HepG2 (cell line): ENCODE results near the gene PAIP2. TPM values are rescaled to one million over a fixed set of nuclear protein-coding genes. Genes with fewer than 3 reads are reported as not detected.

ENCODE experiments used
- ARID2 ChIP-seq: sonication (generic); formaldehyde crosslinking; IDR thresholded peaks from 2 replicates; pipeline ENCODE4 v1.8.1; 2022; ENCODE audit warnings: mild to moderate bottlenecking, missing genetic modification reagents, borderline replicate concordance
- CBX1 ChIP-seq: IDR thresholded peaks from one replicate; pipeline ENCODE4 v1.6.1; 2016; ENCODE audit warnings: antibody characterized with exemption, low read depth
- FOSL1 ChIP-seq: sonication (generic); formaldehyde crosslinking; IDR thresholded peaks from 2 replicates; pipeline ENCODE4 v1.9.0; 2021; ENCODE audit warnings: missing genetic modification reagents, borderline replicate concordance
- HDAC6 ChIP-seq: fragments of 200-600 bp; sonication (generic); IDR thresholded peaks from 2 replicates; pipeline ENCODE4 v1.7.0; 2017; ENCODE audit warnings: mild to moderate bottlenecking, antibody characterized with exemption, low read length, low read depth
- HMG20A ChIP-seq: IDR thresholded peaks from 2 replicates; pipeline ENCODE4 v1.6.1; 2016; ENCODE audit warnings: borderline replicate concordance
- KAT8 ChIP-seq: IDR thresholded peaks from 2 replicates; pipeline ENCODE4 v1.6.1; 2016; ENCODE audit warnings: missing genetic modification reagents, missing compliant biosample characterization
- MED1 ChIP-seq: sonication (generic); formaldehyde crosslinking; IDR thresholded peaks from 2 replicates; pipeline ENCODE4 v1.4.0; 2020; ENCODE audit warnings: missing genetic modification reagents
- NFKB2 ChIP-seq: sonication (generic); formaldehyde crosslinking; IDR thresholded peaks from 2 replicates; pipeline ENCODE4 v1.4.0; 2020; ENCODE audit warnings: missing genetic modification reagents, borderline replicate concordance
- PHF5A ChIP-seq: IDR thresholded peaks from one replicate; pipeline ENCODE4 v1.6.1; 2018; ENCODE audit warnings: low read depth, missing genetic modification reagents; ENCODE audit not compliant: unreplicated experiment
- PRMT3 ChIP-seq: sonication (generic); formaldehyde crosslinking; IDR thresholded peaks from 2 replicates; pipeline ENCODE4 v1.8.1; 2022; ENCODE audit warnings: low read depth, mild to moderate bottlenecking, moderate library complexity, missing genetic modification reagents, borderline replicate concordance
- REPIN1 ChIP-seq: sonication (generic); formaldehyde crosslinking; IDR thresholded peaks from 2 replicates; pipeline ENCODE4 v1.8.0; 2022; ENCODE audit warnings: missing genetic modification reagents, low read depth, mild to moderate bottlenecking, borderline replicate concordance
- TSC22D2 ChIP-seq: sonication (generic); formaldehyde crosslinking; IDR thresholded peaks from 2 replicates; pipeline ENCODE4 v1.5.1; 2020; ENCODE audit warnings: missing genetic modification reagents, mild to moderate bottlenecking, borderline replicate concordance
- ZFP36 ChIP-seq: fragments of 150-350 bp; IDR thresholded peaks from 2 replicates; pipeline ENCODE4 v1.6.1; 2018; ENCODE audit warnings: borderline replicate concordance, low read length, low read depth; ENCODE audit not compliant: partially characterized antibody
- ZFP36L1 ChIP-seq: sonication (generic); formaldehyde crosslinking; IDR thresholded peaks from 2 replicates; pipeline ENCODE4 v1.8.0; 2022; ENCODE audit warnings: mild to moderate bottlenecking, missing genetic modification reagents, moderate library complexity
- ZNF10 ChIP-seq: sonication (generic); formaldehyde crosslinking; IDR thresholded peaks from 2 replicates; pipeline ENCODE4 v1.4.0; 2020; ENCODE audit warnings: mild to moderate bottlenecking, low read depth, missing genetic modification reagents, borderline replicate concordance
- ZNF431 ChIP-seq: sonication (generic); formaldehyde crosslinking; IDR thresholded peaks from 2 replicates; pipeline ENCODE4 v1.9.0; 2022; ENCODE audit warnings: missing genetic modification reagents, low read depth, mild to moderate bottlenecking, borderline replicate concordance
- ZNF432 ChIP-seq: sonication (generic); formaldehyde crosslinking; IDR thresholded peaks from 2 replicates; pipeline ENCODE4 v1.5.0; 2020; ENCODE audit warnings: missing genetic modification reagents, mild to moderate bottlenecking, borderline replicate concordance
- ZNF530 ChIP-seq: sonication (generic); formaldehyde crosslinking; IDR thresholded peaks from 2 replicates; pipeline ENCODE4 v1.5.0; 2020; ENCODE audit warnings: low read depth, mild to moderate bottlenecking, missing genetic modification reagents
- ZNF605 ChIP-seq: sonication (generic); formaldehyde crosslinking; IDR thresholded peaks from 2 replicates; pipeline ENCODE4 v1.8.0; 2022; ENCODE audit warnings: mild to moderate bottlenecking, missing genetic modification reagents
- ZNF724P ChIP-seq: sonication (generic); formaldehyde crosslinking; IDR thresholded peaks from 2 replicates; pipeline ENCODE4 v1.8.0; 2022; ENCODE audit warnings: missing genetic modification reagents, borderline replicate concordance
- ZNF746 ChIP-seq: sonication (generic); formaldehyde crosslinking; IDR thresholded peaks from 2 replicates; pipeline ENCODE4 v1.8.0; 2022; ENCODE audit warnings: mild to moderate bottlenecking, missing genetic modification reagents
- ZSCAN21 ChIP-seq: sonication (generic); formaldehyde crosslinking; IDR thresholded peaks from 2 replicates; pipeline ENCODE4 v1.8.0; 2022; ENCODE audit warnings: mild to moderate bottlenecking, missing genetic modification reagents, moderate library complexity, borderline replicate concordance
- polyA plus RNA-seq, 8 experiments: library from polyadenylated mRNA; depleted of rRNA in 3 of 8; stranded (reverse) in 7 of 8; unstranded in 1 of 8; fragments of >200 nt; fragmentation: Illumina TruSeq in 4 of 8; extraction: Trizol in 4 of 8; gene quantifications; 2 replicates each; pipeline versions ENCODE4 v1.2.1 to v1.2.3, GENCODE V29; 2011 to 2016; ENCODE audit warnings: low read depth in 4 of 8, missing spikeins in 1 of 8, mixed read lengths in 1 of 8; ENCODE audit not compliant: insufficient read depth in 1 of 8
- total RNA-seq, 5 experiments: library from RNA; depleted of rRNA; stranded (reverse); fragments of >200 nt; fragmentation: Illumina TruSeq; extraction: Trizol; gene quantifications; 2 replicates each; pipeline ENCODE4 v1.2.3, GENCODE V29; 2016; ENCODE audit warnings: low read depth in 1 of 5
- TF ChIP-seq, protein P1 (sequence below): sonication (generic); formaldehyde crosslinking; IDR thresholded peaks from 2 replicates; pipeline ENCODE4 v1.5.1; 2020; ENCODE audit warnings: missing genetic modification reagents, mild to moderate bottlenecking, borderline replicate concordance
- TF ChIP-seq, protein P2 (sequence below): IDR thresholded peaks from 2 replicates; pipeline ENCODE4 v1.6.1; 2016; ENCODE audit warnings: missing compliant biosample characterization, missing genetic modification reagents, borderline replicate concordance
- TF ChIP-seq, protein P3 (sequence below): sonication (generic); formaldehyde crosslinking; IDR thresholded peaks from 2 replicates; pipeline ENCODE4 v1.4.0; 2020; ENCODE audit warnings: missing genetic modification reagents

The PAIP2 gene
- total and polyA plus RNA-seq, 2 of the 13 experiments (the other 11 are each of a cell fraction or from before 2014, with no cell fraction given): 61.5 to 76.3 TPM

DNA sequence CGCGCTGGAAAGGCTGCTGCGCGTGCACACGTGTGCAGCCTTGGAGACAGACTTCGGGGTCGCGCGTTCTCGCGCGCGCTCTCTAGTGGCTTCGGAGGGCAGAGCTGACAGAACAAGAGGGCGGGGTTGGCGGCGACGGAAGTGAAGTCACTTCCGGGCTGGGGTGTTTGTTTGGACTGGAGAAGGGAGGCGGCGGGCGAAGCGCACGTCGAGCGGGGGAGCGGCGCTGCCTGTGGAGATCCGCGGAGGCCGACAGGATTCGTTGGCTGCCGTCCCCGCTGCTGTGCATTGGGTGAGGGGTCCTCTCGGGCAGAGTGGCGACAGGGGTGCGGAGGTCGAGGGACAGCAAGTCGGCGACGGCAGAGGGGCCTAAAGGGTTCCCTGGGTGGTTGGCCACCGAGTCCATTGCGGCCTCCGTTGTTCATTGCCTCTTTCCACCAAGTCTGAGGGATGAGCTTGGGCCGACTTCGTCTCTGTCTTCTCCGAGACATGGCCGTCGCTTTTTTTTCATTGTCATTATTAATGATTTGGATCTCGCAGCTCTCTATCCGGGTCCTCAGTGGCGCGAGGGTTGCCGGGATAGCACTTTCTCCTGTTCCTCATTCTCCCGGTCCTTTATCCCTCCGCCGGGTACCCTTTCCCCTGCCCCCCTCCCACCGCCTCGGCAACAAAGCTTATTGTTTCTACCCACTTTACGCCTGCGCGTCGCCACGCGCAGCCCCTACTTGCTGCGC, at the start of gene PAIP2 (continued):
- TF ChIP-seq, protein P1, sequence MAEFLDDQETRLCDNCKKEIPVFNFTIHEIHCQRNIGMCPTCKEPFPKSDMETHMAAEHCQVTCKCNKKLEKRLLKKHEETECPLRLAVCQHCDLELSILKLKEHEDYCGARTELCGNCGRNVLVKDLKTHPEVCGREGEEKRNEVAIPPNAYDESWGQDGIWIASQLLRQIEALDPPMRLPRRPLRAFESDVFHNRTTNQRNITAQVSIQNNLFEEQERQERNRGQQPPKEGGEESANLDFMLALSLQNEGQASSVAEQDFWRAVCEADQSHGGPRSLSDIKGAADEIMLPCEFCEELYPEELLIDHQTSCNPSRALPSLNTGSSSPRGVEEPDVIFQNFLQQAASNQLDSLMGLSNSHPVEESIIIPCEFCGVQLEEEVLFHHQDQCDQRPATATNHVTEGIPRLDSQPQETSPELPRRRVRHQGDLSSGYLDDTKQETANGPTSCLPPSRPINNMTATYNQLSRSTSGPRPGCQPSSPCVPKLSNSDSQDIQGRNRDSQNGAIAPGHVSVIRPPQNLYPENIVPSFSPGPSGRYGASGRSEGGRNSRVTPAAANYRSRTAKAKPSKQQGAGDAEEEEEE (CRISPR knock-in tag): no peak
- no peak for TF ChIP-seq HDAC6
- TF ChIP-seq, protein P2, sequence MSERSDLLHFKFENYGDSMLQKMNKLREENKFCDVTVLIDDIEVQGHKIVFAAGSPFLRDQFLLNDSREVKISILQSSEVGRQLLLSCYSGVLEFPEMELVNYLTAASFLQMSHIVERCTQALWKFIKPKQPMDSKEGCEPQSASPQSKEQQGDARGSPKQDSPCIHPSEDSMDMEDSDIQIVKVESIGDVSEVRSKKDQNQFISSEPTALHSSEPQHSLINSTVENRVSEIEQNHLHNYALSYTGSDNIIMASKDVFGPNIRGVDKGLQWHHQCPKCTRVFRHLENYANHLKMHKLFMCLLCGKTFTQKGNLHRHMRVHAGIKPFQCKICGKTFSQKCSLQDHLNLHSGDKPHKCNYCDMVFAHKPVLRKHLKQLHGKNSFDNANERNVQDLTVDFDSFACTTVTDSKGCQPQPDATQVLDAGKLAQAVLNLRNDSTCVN: peak; percentile 47; the same call in 1 of the 2 replicates
- peak; percentile 89 for TF ChIP-seq KAT8 (CRISPR knock-in tag)
- no peak for TF ChIP-seq CBX1
- no peak for TF ChIP-seq ZNF10 (CRISPR knock-in tag)
- no peak for TF ChIP-seq ZNF746 (CRISPR knock-in tag)
- no peak for TF ChIP-seq ZFP36
- no peak for TF ChIP-seq ZNF530 (CRISPR knock-in tag)
- peak; percentile 85 for TF ChIP-seq MED1 (CRISPR knock-in tag)
- TF ChIP-seq, protein P3, sequence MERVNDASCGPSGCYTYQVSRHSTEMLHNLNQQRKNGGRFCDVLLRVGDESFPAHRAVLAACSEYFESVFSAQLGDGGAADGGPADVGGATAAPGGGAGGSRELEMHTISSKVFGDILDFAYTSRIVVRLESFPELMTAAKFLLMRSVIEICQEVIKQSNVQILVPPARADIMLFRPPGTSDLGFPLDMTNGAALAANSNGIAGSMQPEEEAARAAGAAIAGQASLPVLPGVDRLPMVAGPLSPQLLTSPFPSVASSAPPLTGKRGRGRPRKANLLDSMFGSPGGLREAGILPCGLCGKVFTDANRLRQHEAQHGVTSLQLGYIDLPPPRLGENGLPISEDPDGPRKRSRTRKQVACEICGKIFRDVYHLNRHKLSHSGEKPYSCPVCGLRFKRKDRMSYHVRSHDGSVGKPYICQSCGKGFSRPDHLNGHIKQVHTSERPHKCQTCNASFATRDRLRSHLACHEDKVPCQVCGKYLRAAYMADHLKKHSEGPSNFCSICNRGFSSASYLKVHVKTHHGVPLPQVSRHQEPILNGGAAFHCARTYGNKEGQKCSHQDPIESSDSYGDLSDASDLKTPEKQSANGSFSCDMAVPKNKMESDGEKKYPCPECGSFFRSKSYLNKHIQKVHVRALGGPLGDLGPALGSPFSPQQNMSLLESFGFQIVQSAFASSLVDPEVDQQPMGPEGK (CRISPR knock-in tag): peak; percentile 59; the same call in 1 of the 2 replicates
- no peak for TF ChIP-seq PHF5A (CRISPR knock-in tag)
- no peak for TF ChIP-seq ZFP36L1 (CRISPR knock-in tag)
- peak; percentile 72; the same call in 1 of the 2 replicates for TF ChIP-seq PRMT3 (CRISPR knock-in tag)
- TF ChIP-seq REPIN1 (CRISPR knock-in tag): peak; percentile 73
- no peak for TF ChIP-seq ZNF432
- TF ChIP-seq TSC22D2 (CRISPR knock-in tag): no peak
- peak; percentile 68; the same call in 1 of the 2 replicates for TF ChIP-seq ZNF724P (CRISPR knock-in tag)
- peak; percentile 95 for TF ChIP-seq ZNF605 (CRISPR knock-in tag)
- TF ChIP-seq ARID2: 0 out of 2 replicates have a peak, but pooled peaks have one; percentile 22
- peak; percentile 11; the same call in 1 of the 2 replicates for TF ChIP-seq HMG20A (CRISPR knock-in tag)
- TF ChIP-seq NFKB2 (CRISPR knock-in tag): no peak; the same call in 1 of the 2 replicates
- peak; percentile 81; the same call in 1 of the 2 replicates for TF ChIP-seq ZNF431
- TF ChIP-seq ZSCAN21: peak; percentile 16; the same call in 1 of the 2 replicates
- no peak for TF ChIP-seq FOSL1
